Coronary artery (tissue), 2 donors: ENCODE data around the gene KRT86.

ENCODE experiments used
- DNase-seq: peaks from one replicate; pipeline ENCODE4 v3.0.0-alpha.2; 2017; ENCODE audit warnings: low spot score
- H3K27ac ChIP-seq, 2 donors: fragments of 200-600 bp; sonication (generic); one replicate each; pipeline ENCODE4 v1.5.1; 2016 to 2019
- H3K4me3 ChIP-seq: fragments of 200-600 bp; sonication (generic); 2 replicates; pipeline ENCODE4 v1.5.1; 2016; ENCODE audit warnings: mild to moderate bottlenecking, moderate library complexity
- CTCF ChIP-seq: fragments of 200-600 bp; sonication (generic); IDR thresholded peaks from one replicate; pipeline ENCODE4 v1.5.1; 2019; ENCODE audit warnings: antibody characterized with exemption

The KRT86 gene

GRCh38 chr12:52266514-52266913, 7.9 kb upstream of the KRT86 start:
- no peak for TF ChIP-seq CTCF
- Histone ChIP-seq H3K4me3 (no peak overlapping the region), H3K27ac (no peak overlapping the region)
- no peak for DNase-seq

GRCh38 chr12:52267266-52267665, 7.2 kb upstream of the KRT86 start:
- Histone ChIP-seq H3K27ac (peak overlapping the region in 1 of 2 donors; percentile 34), H3K4me3 (no peak overlapping the region)
- no peak for TF ChIP-seq CTCF
- DNase-seq = no peak

- H3K4me3 ChIP-seq = no peak overlapping the region
- no peak for TF ChIP-seq CTCF
- H3K27ac ChIP-seq = peak overlapping the region in 1 of 2 donors; percentile 34
- no peak for DNase-seq
Observed at GRCh38 chr12:52267699-52268098, 6.7 kb upstream of the KRT86 start.

- TF ChIP-seq CTCF = no peak
- peak overlapping the region in 1 of 2 donors; percentile 34 for H3K27ac ChIP-seq
- no peak overlapping the region for H3K4me3 ChIP-seq
- no peak for DNase-seq
Observed at GRCh38 chr12:52268212-52268611, 6.2 kb upstream of the KRT86 start.

GRCh38 chr12:52270541-52271070, 3.8 kb upstream of the KRT86 start:
- peak; percentile 52 for DNase-seq
- no peak overlapping the region for H3K27ac ChIP-seq
- TF ChIP-seq CTCF = no peak
- H3K4me3 ChIP-seq = no peak overlapping the region

- DNase-seq = no peak
- H3K4me3 ChIP-seq = no peak overlapping the region
- H3K27ac ChIP-seq = no peak overlapping the region
- no peak for TF ChIP-seq CTCF
Observed at GRCh38 chr12:52271158-52271557, 3.3 kb upstream of the KRT86 start.

- peak; percentile 43 for DNase-seq
- no peak overlapping the region for H3K4me3 ChIP-seq
Observed at GRCh38 chr12:52275686-52276085, 1.2 kb downstream of the KRT86 start.

More at GRCh38 chr12:52275686-52276085, 1.2 kb downstream of the KRT86 start:
- no peak for TF ChIP-seq CTCF
- no peak overlapping the region for H3K27ac ChIP-seq
